Peyer's patch (tissue), 4 donors: Measurements from ENCODE around the gene PRR7.

Experiments
- POLR2A ChIP-seq, 2 donors: fragments of 450-650 bp; IDR thresholded peaks; one replicate each; pipeline ENCODE4 v1.5.1; 2017; ENCODE audit warnings: antibody characterized with exemption in 2 of 2, mild to moderate bottlenecking in 2 of 2, moderate library complexity in 2 of 2
- TF ChIP-seq, protein P1 (sequence below), 6 experiments: fragments of 450-650 bp in 4 of 6; fragments of 200-600 bp in 2 of 6; sonication (generic) in 1 of 6; IDR thresholded peaks; one replicate each; pipeline ENCODE4 v1.5.1; 2017 to 2019; ENCODE audit warnings: antibody characterized with exemption in 6 of 6, mild to moderate bottlenecking in 3 of 6, moderate library complexity in 1 of 6

GRCh38 chr5:177427919-177428573 lies 18.6 kb upstream of the PRR7 start:
- TF ChIP-seq, protein P1, sequence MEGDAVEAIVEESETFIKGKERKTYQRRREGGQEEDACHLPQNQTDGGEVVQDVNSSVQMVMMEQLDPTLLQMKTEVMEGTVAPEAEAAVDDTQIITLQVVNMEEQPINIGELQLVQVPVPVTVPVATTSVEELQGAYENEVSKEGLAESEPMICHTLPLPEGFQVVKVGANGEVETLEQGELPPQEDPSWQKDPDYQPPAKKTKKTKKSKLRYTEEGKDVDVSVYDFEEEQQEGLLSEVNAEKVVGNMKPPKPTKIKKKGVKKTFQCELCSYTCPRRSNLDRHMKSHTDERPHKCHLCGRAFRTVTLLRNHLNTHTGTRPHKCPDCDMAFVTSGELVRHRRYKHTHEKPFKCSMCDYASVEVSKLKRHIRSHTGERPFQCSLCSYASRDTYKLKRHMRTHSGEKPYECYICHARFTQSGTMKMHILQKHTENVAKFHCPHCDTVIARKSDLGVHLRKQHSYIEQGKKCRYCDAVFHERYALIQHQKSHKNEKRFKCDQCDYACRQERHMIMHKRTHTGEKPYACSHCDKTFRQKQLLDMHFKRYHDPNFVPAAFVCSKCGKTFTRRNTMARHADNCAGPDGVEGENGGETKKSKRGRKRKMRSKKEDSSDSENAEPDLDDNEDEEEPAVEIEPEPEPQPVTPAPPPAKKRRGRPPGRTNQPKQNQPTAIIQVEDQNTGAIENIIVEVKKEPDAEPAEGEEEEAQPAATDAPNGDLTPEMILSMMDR (IDR thresholded peaks at IDR 0.05): no peak
- no peak for TF ChIP-seq POLR2A (IDR thresholded peaks at IDR 0.05)
